Breast epithelium (tissue), 3 donors: ENCODE results near the gene ADGRL3.

ENCODE experiments used
- CTCF ChIP-seq, 3 donors: fragments of 450-650 bp; IDR thresholded peaks; one replicate each; pipeline ENCODE4 v1.5.1; 2016 to 2017; ENCODE audit warnings: antibody characterized with exemption in 3 of 3, mild to moderate bottlenecking in 3 of 3, moderate library complexity in 3 of 3
- POLR2A ChIP-seq: fragments of 450-650 bp; IDR thresholded peaks from one replicate; pipeline ENCODE4 v1.6.1; 2016; ENCODE audit warnings: antibody characterized with exemption, mild to moderate bottlenecking, moderate library complexity
- POLR2AphosphoS5 ChIP-seq, 3 donors: sonication (generic); formaldehyde crosslinking; IDR thresholded peaks; one replicate each; pipeline ENCODE4 v1.6.1; 2017; ENCODE audit warnings: antibody characterized with exemption in 3 of 3

GRCh38 chr4:61251129-61251528 lies 51.0 kb downstream of the ADGRL3 start:
- no peak for TF ChIP-seq CTCF (IDR thresholded peaks at IDR 0.05)
- no peak for TF ChIP-seq POLR2A
- TF ChIP-seq POLR2AphosphoS5 (IDR thresholded peaks at IDR 0.05) = no peak
